Measurements from ENCODE around the gene AOPEP. TPM values are rescaled to one million over a fixed set of nuclear protein-coding genes. Genes with fewer than 3 reads are reported as not detected.

AOPEP gene
- total RNA-seq, 1 experiment from 2014 or later = 15.0 TPM

DNA sequence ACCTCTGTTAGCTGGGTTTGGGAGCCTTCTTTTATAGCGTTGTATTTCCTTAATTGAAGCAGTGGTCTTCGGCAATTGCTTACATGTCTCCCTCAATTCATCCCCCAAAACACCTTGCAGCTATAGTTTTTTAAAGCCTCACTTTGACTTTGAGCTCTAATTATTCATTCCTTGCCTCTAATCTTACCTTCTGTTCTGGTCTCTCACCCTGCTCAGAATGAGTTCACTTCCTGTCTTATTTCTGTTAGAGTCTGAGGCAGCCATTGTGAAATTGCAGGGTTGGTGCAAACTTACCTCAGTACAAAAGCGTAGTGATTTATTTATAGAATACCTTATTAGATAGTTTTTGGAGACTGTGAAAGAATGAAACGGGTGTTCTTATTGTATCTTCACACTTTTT is 35.0 kb downstream of the AOPEP start:
- no peak overlapping the region for H3K4ac ChIP-seq (ENCODE audit: low read depth, low read length)
- no peaks in the 10 kb centered on the region for H3K27me3 ChIP-seq (ENCODE audit: insufficient read depth, low read length)
- no peak overlapping the region for H2BK12ac ChIP-seq (ENCODE audit: insufficient read length, low read depth, low read length)
- H3K56ac ChIP-seq (ENCODE audit: insufficient read length, low read depth, low read length) = no peak overlapping the region
- H3K79me1 ChIP-seq (ENCODE audit: insufficient read depth, low read depth, low read length, poor library complexity, severe bottlenecking) = no peaks in the 10 kb centered on the region
- H3K9me3 Mint-ChIP-seq = no peaks in the 10 kb centered on the region
- H3K14ac ChIP-seq (ENCODE audit: insufficient read depth, low read length) = no peak overlapping the region
- no peak overlapping the region for H2BK20ac ChIP-seq (ENCODE audit: low read depth, low read length, poor library complexity, severe bottlenecking)
- no peak overlapping the region for H2BK15ac ChIP-seq (ENCODE audit: low read depth, low read length)
- H3T11ph ChIP-seq (ENCODE audit: low read length) = no peak overlapping the region
- peaks cover 0 to 11% (median 5%) of the 10 kb centered on the region in 3 experiments; a peak in 5 of 7 replicates for H3K36me3 Mint-ChIP-seq (ENCODE audit: insufficient read depth in 1 of 3, low read depth in 3 of 3)
- H4K8ac ChIP-seq (replicated peaks; ENCODE audit: insufficient read length, low read depth, low read length) = no peak overlapping the region
- H2AK5ac ChIP-seq (ENCODE audit: insufficient read length, low read length) = no peak overlapping the region
- no peaks in the 10 kb centered on the region; the same call in 1 of the 2 replicates for H3K79me2 ChIP-seq (ENCODE audit: insufficient read depth, low read length)
- no peak overlapping the region for H3K4me2 ChIP-seq (ENCODE audit: insufficient read depth, insufficient read length, low read length)
- peaks cover 4% of the 10 kb centered on the region; the same call in 1 of the 2 replicates for H3K4me1 ChIP-seq (ENCODE audit: insufficient read depth, low read length)
- no peaks in the 10 kb centered on the region for H4K20me1 ChIP-seq (ENCODE audit: control insufficient read depth, insufficient read depth, insufficient read length)
- H3K18ac ChIP-seq (ENCODE audit: insufficient read length, low read depth, low read length) = no peak overlapping the region
- no peak overlapping the region for H3K27ac ChIP-seq (ENCODE audit: insufficient read length, low read depth, low read length)
- no peak overlapping the region for H3K9ac ChIP-seq (ENCODE audit: extremely low read depth, insufficient read length, low read length)
- H3K23me2 ChIP-seq (ENCODE audit: insufficient read length, low read depth, low read length, poor library complexity, severe bottlenecking) = no peaks in the 10 kb centered on the region
- H3K27me3 Mint-ChIP-seq (ENCODE audit: low read depth) = no peaks in the 10 kb centered on the region
- peaks cover 10 to 28% of the 10 kb centered on the region in 2 experiments for H3K4me1 Mint-ChIP-seq
- H3K27ac Mint-ChIP-seq = no peak overlapping the region
- no peak overlapping the region for H2BK120ac ChIP-seq (ENCODE audit: low read depth, low read length, poor library complexity, severe bottlenecking)
- TF ChIP-seq, protein P1, sequence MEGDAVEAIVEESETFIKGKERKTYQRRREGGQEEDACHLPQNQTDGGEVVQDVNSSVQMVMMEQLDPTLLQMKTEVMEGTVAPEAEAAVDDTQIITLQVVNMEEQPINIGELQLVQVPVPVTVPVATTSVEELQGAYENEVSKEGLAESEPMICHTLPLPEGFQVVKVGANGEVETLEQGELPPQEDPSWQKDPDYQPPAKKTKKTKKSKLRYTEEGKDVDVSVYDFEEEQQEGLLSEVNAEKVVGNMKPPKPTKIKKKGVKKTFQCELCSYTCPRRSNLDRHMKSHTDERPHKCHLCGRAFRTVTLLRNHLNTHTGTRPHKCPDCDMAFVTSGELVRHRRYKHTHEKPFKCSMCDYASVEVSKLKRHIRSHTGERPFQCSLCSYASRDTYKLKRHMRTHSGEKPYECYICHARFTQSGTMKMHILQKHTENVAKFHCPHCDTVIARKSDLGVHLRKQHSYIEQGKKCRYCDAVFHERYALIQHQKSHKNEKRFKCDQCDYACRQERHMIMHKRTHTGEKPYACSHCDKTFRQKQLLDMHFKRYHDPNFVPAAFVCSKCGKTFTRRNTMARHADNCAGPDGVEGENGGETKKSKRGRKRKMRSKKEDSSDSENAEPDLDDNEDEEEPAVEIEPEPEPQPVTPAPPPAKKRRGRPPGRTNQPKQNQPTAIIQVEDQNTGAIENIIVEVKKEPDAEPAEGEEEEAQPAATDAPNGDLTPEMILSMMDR (conservative IDR thresholded peaks at IDR 0.05) = no peak
- H3K4me3 Mint-ChIP-seq = no peak overlapping the region
- H4K91ac ChIP-seq (ENCODE audit: insufficient read length, low read depth, low read length) = no peak overlapping the region
- DNase-seq = no peak
- H2BK5ac ChIP-seq (ENCODE audit: insufficient read length, low read length) = no peak overlapping the region
- no peak overlapping the region for H2AFZ ChIP-seq (ENCODE audit: low read length)
- WGBS (ENCODE audit: extremely low coverage, insufficient read length, low lambda C conversion rate) = no CpG with 5 or more reads among the region's 4 CpGs
- H4K5ac ChIP-seq (ENCODE audit: insufficient read length, low read depth, low read length) = no peak overlapping the region
- H3K23ac ChIP-seq (ENCODE audit: insufficient read length, low read depth, low read length) = no peak overlapping the region
- H3K9me3 ChIP-seq (ENCODE audit: control insufficient read depth, low read depth, low read length) = no peaks in the 10 kb centered on the region
